Measurements from ENCODE around the gene PRKAR2B.

- TF ChIP-seq CTCF (IDR thresholded peaks at IDR 0.05) (no peak), POLR2AphosphoS5 (IDR thresholded peaks at IDR 0.05) (no peak), POLR2A (IDR thresholded peaks at IDR 0.05) (no peak), EP300 (IDR thresholded peaks at IDR 0.05; ENCODE audit: low read depth) (no peak)
Observed at GRCh38 chr7:107210400-107210799, 165.9 kb downstream of the PRKAR2B start.

All from transverse colon (tissue), 4 donors.